Endothelial cell of umbilical vein (primary cell): ENCODE data around the gene DIAPH1. TPM values are rescaled to one million over a fixed set of nuclear protein-coding genes. Genes with fewer than 3 reads are reported as not detected.

Experiments
- BruUV-seq: library from RNA; stranded (reverse); fragments of 400-500 nt; replicated peaks from 2 replicates; lab custom pipeline; 2021; lab: Mats Ljungman, UMichigan
- CTCF ChIA-PET: fragments of 300-600, 350-600 bp; sonication (Branson Sonifier 250); formaldehyde crosslinking; loops from one replicate; lab custom pipeline; 2021; ENCODE audit warnings: antibody characterized with exemption, inconsistent platforms; lab: Charles Lee
- POLR2A ChIA-PET: fragments of 300-600, 350-600 bp; sonication (Branson Sonifier 250); formaldehyde crosslinking; loops from one replicate; lab custom pipeline; 2021; ENCODE audit warnings: antibody characterized with exemption, inconsistent platforms; lab: Charles Lee
- DNase-seq: peaks from one replicate; pipeline ENCODE4 v3.0.0-alpha.2; 2011; ENCODE audit warnings: low read depth, low spot score
- FAIRE-seq: peaks from 2 replicates; lab custom pipeline; 2011; peaks lifted over from hg19 to GRCh38; lab: Jason Lieb, UNC
- H2AFZ ChIP-seq: 2 replicates; pipeline ENCODE4 v1.6.0; 2012; ENCODE audit warnings: low read depth, low read length, control low read depth, inconsistent platforms
- H3K27ac ChIP-seq: 2 replicates; pipeline ENCODE4 v1.5.1; 2011; ENCODE audit warnings: low read depth, mild to moderate bottlenecking, control low read depth, low read length, moderate library complexity; ENCODE audit not compliant: insufficient read depth
- H3K27me3 ChIP-seq, 2 experiments: 2 replicates each; pipeline versions ENCODE4 v1.6.0 to v1.6.1; 2011; ENCODE audit warnings: low read length in 2 of 2, mixed read lengths in 1 of 2; ENCODE audit not compliant: control insufficient read depth in 2 of 2, insufficient read depth in 2 of 2
- H3K36me3 ChIP-seq, 2 experiments: 2 replicates in 1 of 2; 3 replicates in 1 of 2; pipeline ENCODE4 v1.5.1; 2011; ENCODE audit warnings: low read length in 2 of 2, mild to moderate bottlenecking in 1 of 2, moderate library complexity in 1 of 2; ENCODE audit not compliant: control insufficient read depth in 2 of 2, insufficient read depth in 2 of 2; ENCODE audit errors: extremely low read depth in 1 of 2
- H3K4me1 ChIP-seq: 3 replicates; pipeline ENCODE4 v1.5.1; 2011; ENCODE audit warnings: mild to moderate bottlenecking, low read length; ENCODE audit not compliant: control insufficient read depth, insufficient read depth; ENCODE audit errors: extremely low read depth
- H3K4me2 ChIP-seq: 2 replicates; pipeline ENCODE4 v1.6.1; 2011; ENCODE audit warnings: low read length, control low read depth, mixed read lengths; ENCODE audit not compliant: insufficient read depth
- H3K4me3 ChIP-seq, 3 experiments: fragments of 200-600 bp in 1 of 3; sonication (generic), shearing (Covaris generic) in 1 of 3; replicated peaks in 1 of 3; 2 replicates each; pipeline ENCODE4 v1.5.1; 2011 to 2016; ENCODE audit warnings: control low read depth in 3 of 3, low read length in 3 of 3, mild to moderate bottlenecking in 2 of 3, inconsistent platforms in 1 of 3, low read depth in 1 of 3, moderate library complexity in 1 of 3; ENCODE audit not compliant: insufficient read depth in 1 of 3
- H3K79me2 ChIP-seq: 2 replicates; pipeline ENCODE4 v1.6.0; 2012; ENCODE audit warnings: low read length, inconsistent platforms; ENCODE audit not compliant: control insufficient read depth, insufficient read depth
- H3K9ac ChIP-seq: replicated peaks from 2 replicates; pipeline ENCODE3; 2011; ENCODE audit warnings: low read length, control low read depth; ENCODE audit not compliant: insufficient read depth; ENCODE audit errors: extremely low read depth
- H3K9me1 ChIP-seq: replicated peaks from 3 replicates; pipeline ENCODE4 v1.6.0; 2011; ENCODE audit warnings: mild to moderate bottlenecking, low read length; ENCODE audit not compliant: control insufficient read depth, insufficient read depth; ENCODE audit errors: extremely low read depth
- H3K9me3 ChIP-seq: replicated peaks from 2 replicates; pipeline ENCODE4 v1.5.1; 2012; ENCODE audit warnings: low read length, inconsistent platforms; ENCODE audit not compliant: control insufficient read depth, insufficient read depth
- H4K20me1 ChIP-seq: replicated peaks from 2 replicates; pipeline ENCODE3; 2011; ENCODE audit warnings: mild to moderate bottlenecking, low read length; ENCODE audit not compliant: control insufficient read depth, insufficient read depth; ENCODE audit errors: extremely low read depth
- CTCF ChIP-seq, 2 donors: IDR thresholded peaks; 1 replicate in 1 of 2; 2 replicates in 1 of 2; pipeline ENCODE4 v1.5.1; 2011; ENCODE audit warnings: low read length in 2 of 2, mild to moderate bottlenecking in 2 of 2, moderate library complexity in 2 of 2, control low read depth in 1 of 2, inconsistent platforms in 1 of 2, low read depth in 1 of 2; ENCODE audit not compliant: insufficient read depth in 1 of 2; ENCODE audit errors: extremely low read depth in 1 of 2
- EZH2 ChIP-seq: IDR thresholded peaks from 2 replicates; pipeline ENCODE4 v1.6.1; 2012; ENCODE audit warnings: borderline replicate concordance, low read depth, mild to moderate bottlenecking, moderate library complexity, low read length, inconsistent platforms; ENCODE audit not compliant: severe bottlenecking
- FOS ChIP-seq: IDR thresholded peaks from 2 replicates; pipeline ENCODE4 v1.6.1; 2011; ENCODE audit warnings: mild to moderate bottlenecking, low read length, moderate library complexity, borderline replicate concordance; ENCODE audit not compliant: insufficient read depth
- GATA2 ChIP-seq: IDR thresholded peaks from 2 replicates; pipeline ENCODE4 v1.7.0; 2011; ENCODE audit warnings: low read depth, mild to moderate bottlenecking, moderate library complexity, mixed read lengths, low read length; ENCODE audit not compliant: insufficient read length, insufficient read depth
- JUN ChIP-seq: IDR thresholded peaks from 2 replicates; pipeline ENCODE4 v1.6.1; 2011; ENCODE audit warnings: borderline replicate concordance, low read depth; ENCODE audit not compliant: insufficient read length, insufficient read depth
- MAX ChIP-seq: IDR thresholded peaks from 2 replicates; pipeline ENCODE4 v1.6.1; 2011; ENCODE audit not compliant: insufficient read depth, insufficient read length
- MYC ChIP-seq: IDR thresholded peaks from one replicate; pipeline ENCODE4 v1.6.1; 2011; ENCODE audit warnings: mild to moderate bottlenecking, low read depth, low read length
- POLR2A ChIP-seq: IDR thresholded peaks from 2 replicates; pipeline ENCODE4 v1.6.1; 2012; ENCODE audit warnings: low read depth, mild to moderate bottlenecking, control low read depth, low read length
- POLR2AphosphoS5 ChIP-seq: IDR thresholded peaks from 2 replicates; pipeline ENCODE4 v1.6.1; 2012; ENCODE audit warnings: low read depth, mild to moderate bottlenecking, control low read depth, low read length, moderate library complexity; ENCODE audit not compliant: insufficient read depth
- dilution Hi-C: fragments of 300-500 bp; cut with MboI; formaldehyde crosslinking; loops from one replicate; pipeline ENCODE4 v1.15.0; 2019; ENCODE audit warnings: low sequenced_read_pairs; ENCODE audit not compliant: extremely low pct_ligation_motif_present
- intact Hi-C: fragments of 100-400 bp; cut with micrococcal nuclease; formaldehyde crosslinking; loops from one replicate; pipeline ENCODE4 v1.10.0; 2022
- polyA plus RNA-seq, 4 experiments: library from polyadenylated mRNA; depleted of rRNA in 3 of 4; stranded (reverse) in 3 of 4; unstranded in 1 of 4; fragments of >200 nt; gene quantifications; 2 replicates each; pipeline versions ENCODE4 v1.2.1 to v1.2.3, GENCODE V29; 2011 to 2012; ENCODE audit warnings: missing spikeins in 1 of 4
- total RNA-seq: library from RNA; stranded (reverse); gene quantifications from 2 replicates; pipeline ENCODE4 v1.2.3, GENCODE V29; 2021

Gene DIAPH1
- total and polyA plus RNA-seq, 2 donors (not counting 3 experiments of a cell fraction or from before 2014, with no cell fraction given) = 68.6 to 105 TPM

GRCh38 chr5:141491323-141492167, 127.3 kb downstream of the DIAPH1 start:
- no peaks in the 10 kb centered on the region for H3K79me2 ChIP-seq
- no peak overlapping the region for H3K9ac ChIP-seq
- no peak overlapping the region for H3K4me2 ChIP-seq
- no peaks in the 10 kb centered on the region for H3K36me3 ChIP-seq
- no peaks in the 10 kb centered on the region for H3K4me1 ChIP-seq
- BruUV-seq = no TSS peak
- H3K4me3 ChIP-seq = no peak overlapping the region
- intact Hi-C loops (no loop called here), dilution Hi-C loops (no loop called here)
- POLR2A ChIA-PET = no interaction called here
- FAIRE-seq (no peak), DNase-seq (no peak)
- H3K9me3 ChIP-seq = no peaks in the 10 kb centered on the region
- H3K27me3 ChIP-seq = peaks cover 10 to 25% of the 10 kb centered on the region in 2 experiments
- H3K27ac ChIP-seq = no peak overlapping the region
- H4K20me1 ChIP-seq = no peaks in the 10 kb centered on the region
- H2AFZ ChIP-seq = no peak overlapping the region
- TF ChIP-seq GATA2 = no peak
- TF ChIP-seq MYC = no peak
- no peak for TF ChIP-seq MAX
- TF ChIP-seq CTCF (IDR thresholded peaks at IDR 0.05; ENCODE audit: extremely low read depth in 1 of 2, insufficient read depth in 1 of 2, low read depth in 1 of 2, low read length in 2 of 2) = no peak
- TF ChIP-seq POLR2A = no peak
- TF ChIP-seq POLR2AphosphoS5 = no peak
- no peak for TF ChIP-seq FOS
- no peak for TF ChIP-seq JUN
- no peak for TF ChIP-seq EZH2
- CTCF ChIA-PET = interaction anchor here (1.1 to 1.6 kb wide), 2 partner anchors 16 to 61 kb away, joined by 3 to 6 read pairs; partner anchors contain the start of genes PCDHGA12 and PCDHGC3
- no peaks in the 10 kb centered on the region for H3K9me1 ChIP-seq
